Prostate gland (tissue), 2 donors: ENCODE measurements around the gene SLC12A3.

ENCODE experiments used
- CTCF ChIP-seq, 4 experiments: fragments of 200-600 bp in 2 of 4; fragments of 450-650 bp in 2 of 4; sonication (generic) in 2 of 4; IDR thresholded peaks; 1 replicate in 3 of 4; 2 replicates in 1 of 4; pipeline ENCODE4 v1.5.1; 2016 to 2019; ENCODE audit warnings: antibody characterized with exemption in 4 of 4, mild to moderate bottlenecking in 2 of 4, moderate library complexity in 2 of 4
- POLR2A ChIP-seq: fragments of 450-650 bp; IDR thresholded peaks from one replicate; pipeline ENCODE4 v1.6.1; 2016; ENCODE audit warnings: antibody characterized with exemption, mild to moderate bottlenecking
- POLR2AphosphoS5 ChIP-seq: sonication (generic); formaldehyde crosslinking; IDR thresholded peaks from one replicate; pipeline ENCODE4 v1.6.1; 2017; ENCODE audit warnings: antibody characterized with exemption

GRCh38 chr16:56932721-56933619 lies 68.0 kb downstream of the SLC12A3 start:
- TF ChIP-seq CTCF (IDR thresholded peaks at IDR 0.05) (peak in 1 of 4 experiments; percentile 9), POLR2AphosphoS5 (peak; percentile 91), POLR2A (peak; percentile 71)
